Measurements from ENCODE around the gene RNF31. TPM values are rescaled to one million over a fixed set of nuclear protein-coding genes. Genes with fewer than 3 reads are reported as not detected.

Gene RNF31
- total and polyA plus RNA-seq, 2 donors (not counting 3 experiments of a cell fraction or from before 2014, with no cell fraction given): 32.3 to 69.7 TPM

DNA sequence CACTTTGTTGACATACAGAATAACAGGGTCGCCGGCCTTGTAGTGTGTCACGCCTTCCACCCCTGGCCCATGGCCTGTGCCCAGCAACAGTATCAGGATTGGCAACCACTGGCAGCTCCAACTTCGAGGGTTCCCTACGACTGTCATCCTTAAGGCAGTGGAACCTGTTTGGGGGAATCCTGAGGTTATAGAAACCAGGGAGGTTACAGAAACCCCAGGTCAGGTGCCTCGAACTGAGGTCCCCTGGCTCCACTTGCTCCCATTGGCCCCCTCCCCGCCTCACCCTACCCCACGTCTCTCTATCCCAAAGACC lies 47.5 kb downstream of the RNF31 start:
- intact Hi-C loops (cut with micrococcal nuclease): loop anchor here (1.0 to 2.0 kb wide), 3 partner anchors 18 to 38 kb away; partner anchors contain the start of genes CHMP4A, GMPR2 and NEDD8
- Histone ChIP-seq H3K79me2 (ENCODE audit: control insufficient read depth, insufficient read depth, low read length) (peaks cover 35% of the 10 kb centered on the region), H3K9me1 (replicated peaks; ENCODE audit: control insufficient read depth, extremely low read depth, insufficient read depth, low read length) (no peaks in the 10 kb centered on the region), H3K9ac (replicated peaks; ENCODE audit: extremely low read depth, insufficient read depth, low read length) (peak overlapping the region; percentile 94), H3K4me3 (replicated peaks in 1 of 3; ENCODE audit: insufficient read depth in 1 of 3, low read depth in 1 of 3, low read length in 3 of 3) (peak overlapping the region; percentile 19 to 82 (median 69)), H4K20me1 (replicated peaks; ENCODE audit: control insufficient read depth, extremely low read depth, insufficient read depth, low read length) (no peaks in the 10 kb centered on the region), H3K27me3 (ENCODE audit: control insufficient read depth in 2 of 2, insufficient read depth in 2 of 2, low read length in 2 of 2) (no peaks in the 10 kb centered on the region), H3K36me3 (ENCODE audit: control insufficient read depth in 2 of 2, extremely low read depth in 1 of 2, insufficient read depth in 2 of 2, low read length in 2 of 2) (peaks cover 5 to 18% of the 10 kb centered on the region in 2 experiments), H3K9me3 (replicated peaks; ENCODE audit: control insufficient read depth, insufficient read depth, low read length) (no peaks in the 10 kb centered on the region), H3K4me1 (ENCODE audit: control insufficient read depth, extremely low read depth, insufficient read depth, low read length) (peaks cover 16% of the 10 kb centered on the region), H3K4me2 (ENCODE audit: insufficient read depth, low read length) (peak overlapping the region; percentile 90), H3K27ac (ENCODE audit: insufficient read depth, low read depth, low read length) (peak overlapping the region; percentile 93), H2AFZ (ENCODE audit: low read depth, low read length) (peak overlapping the region; percentile 67)
- ChIA-PET POLR2A (interaction anchor here (0.7 to 1.2 kb wide), 2 partner anchors 14 kb away, joined by 3 to 5 read pairs; no protein-coding TSS in a partner anchor), CTCF (interaction anchor here (0.5 to 3.9 kb wide), 5 partner anchors 21 to 237 kb away, joined by 3 to 19 read pairs (median 3); partner anchors contain the start of gene MDP1)
- no peak for TF ChIP-seq POLR2AphosphoS5 (IDR thresholded peaks at IDR 0.05; ENCODE audit: insufficient read depth, low read depth, low read length)
- no peak for TF ChIP-seq POLR2A (IDR thresholded peaks at IDR 0.05; ENCODE audit: low read depth, low read length)
- TF ChIP-seq FOS (IDR thresholded peaks at IDR 0.05; ENCODE audit: borderline replicate concordance, insufficient read depth, low read length): no peak
- no peak for TF ChIP-seq JUN (IDR thresholded peaks at IDR 0.05; ENCODE audit: borderline replicate concordance, insufficient read depth, insufficient read length, low read depth)
- TF ChIP-seq GATA2 (IDR thresholded peaks at IDR 0.05; ENCODE audit: insufficient read depth, insufficient read length, low read depth, low read length): no peak
- TF ChIP-seq EZH2 (IDR thresholded peaks at IDR 0.05; ENCODE audit: borderline replicate concordance, low read depth, low read length, severe bottlenecking): no peak
- no peak for TF ChIP-seq MYC (IDR thresholded peaks at IDR 0.05; ENCODE audit: low read depth, low read length)
- TF ChIP-seq, protein P1, sequence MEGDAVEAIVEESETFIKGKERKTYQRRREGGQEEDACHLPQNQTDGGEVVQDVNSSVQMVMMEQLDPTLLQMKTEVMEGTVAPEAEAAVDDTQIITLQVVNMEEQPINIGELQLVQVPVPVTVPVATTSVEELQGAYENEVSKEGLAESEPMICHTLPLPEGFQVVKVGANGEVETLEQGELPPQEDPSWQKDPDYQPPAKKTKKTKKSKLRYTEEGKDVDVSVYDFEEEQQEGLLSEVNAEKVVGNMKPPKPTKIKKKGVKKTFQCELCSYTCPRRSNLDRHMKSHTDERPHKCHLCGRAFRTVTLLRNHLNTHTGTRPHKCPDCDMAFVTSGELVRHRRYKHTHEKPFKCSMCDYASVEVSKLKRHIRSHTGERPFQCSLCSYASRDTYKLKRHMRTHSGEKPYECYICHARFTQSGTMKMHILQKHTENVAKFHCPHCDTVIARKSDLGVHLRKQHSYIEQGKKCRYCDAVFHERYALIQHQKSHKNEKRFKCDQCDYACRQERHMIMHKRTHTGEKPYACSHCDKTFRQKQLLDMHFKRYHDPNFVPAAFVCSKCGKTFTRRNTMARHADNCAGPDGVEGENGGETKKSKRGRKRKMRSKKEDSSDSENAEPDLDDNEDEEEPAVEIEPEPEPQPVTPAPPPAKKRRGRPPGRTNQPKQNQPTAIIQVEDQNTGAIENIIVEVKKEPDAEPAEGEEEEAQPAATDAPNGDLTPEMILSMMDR (IDR thresholded peaks at IDR 0.05; ENCODE audit: extremely low read depth in 1 of 2, insufficient read depth in 1 of 2, low read depth in 1 of 2, low read length in 2 of 2): no peak
- TF ChIP-seq, protein P2, sequence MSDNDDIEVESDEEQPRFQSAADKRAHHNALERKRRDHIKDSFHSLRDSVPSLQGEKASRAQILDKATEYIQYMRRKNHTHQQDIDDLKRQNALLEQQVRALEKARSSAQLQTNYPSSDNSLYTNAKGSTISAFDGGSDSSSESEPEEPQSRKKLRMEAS (IDR thresholded peaks at IDR 0.05; ENCODE audit: insufficient read depth, insufficient read length): no peak
- BruUV-seq (replicated peaks): no TSS peak
- dilution Hi-C loops (cut with MboI; ENCODE audit: extremely low pct_ligation_motif_present, low sequenced_read_pairs): no loop called here
- no peak for DNase-seq (ENCODE audit: low read depth, low spot score)
- FAIRE-seq: no peak
